Measurements from ENCODE around the gene GPC5. TPM values are rescaled to one million over a fixed set of nuclear protein-coding genes. Genes with fewer than 3 reads are reported as not detected.

Gene GPC5
- total and polyA plus RNA-seq, 2 of the 13 experiments (the other 11 are each of a cell fraction or from before 2014, with no cell fraction given): 0.02 to 0.07 TPM

DNA sequence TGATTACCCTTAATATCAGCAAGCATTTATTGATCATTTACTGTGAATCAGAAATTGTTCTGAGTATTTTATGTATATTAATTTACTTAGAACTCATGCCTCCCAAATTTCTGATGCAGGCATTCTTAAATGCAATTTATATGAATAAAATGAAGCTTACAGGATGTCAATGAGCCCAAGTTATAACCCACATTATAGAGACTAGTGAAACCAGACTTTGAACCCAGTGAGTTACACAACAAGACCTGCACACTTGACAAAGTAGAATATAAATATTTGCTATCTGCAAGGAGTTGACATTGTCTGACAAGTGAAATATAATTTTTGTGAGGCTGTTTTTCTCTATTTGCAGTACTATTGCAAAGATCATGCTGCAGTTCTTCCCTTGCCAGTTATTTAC, 656.0 kb downstream of the GPC5 start (continued):
- TF ChIP-seq, protein P1, sequence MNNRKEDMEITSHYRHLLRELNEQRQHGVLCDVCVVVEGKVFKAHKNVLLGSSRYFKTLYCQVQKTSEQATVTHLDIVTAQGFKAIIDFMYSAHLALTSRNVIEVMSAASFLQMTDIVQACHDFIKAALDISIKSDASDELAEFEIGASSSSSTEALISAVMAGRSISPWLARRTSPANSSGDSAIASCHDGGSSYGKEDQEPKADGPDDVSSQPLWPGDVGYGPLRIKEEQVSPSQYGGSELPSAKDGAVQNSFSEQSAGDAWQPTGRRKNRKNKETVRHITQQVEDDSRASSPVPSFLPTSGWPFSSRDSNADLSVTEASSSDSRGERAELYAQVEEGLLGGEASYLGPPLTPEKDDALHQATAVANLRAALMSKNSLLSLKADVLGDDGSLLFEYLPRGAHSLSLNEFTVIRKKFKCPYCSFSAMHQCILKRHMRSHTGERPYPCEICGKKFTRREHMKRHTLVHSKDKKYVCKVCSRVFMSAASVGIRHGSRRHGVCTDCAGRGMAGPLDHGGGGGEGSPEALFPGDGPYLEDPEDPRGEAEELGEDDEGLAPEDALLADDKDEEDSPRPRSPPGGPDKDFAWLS (CRISPR knock-in tag; IDR thresholded peaks at IDR 0.05; ENCODE audit: borderline replicate concordance): no peak
- no peak for TF ChIP-seq ZNF572 (CRISPR knock-in tag; IDR thresholded peaks at IDR 0.05)
- TF ChIP-seq ARNT2 (CRISPR knock-in tag; IDR thresholded peaks at IDR 0.05; ENCODE audit: low read depth): no peak
- TF ChIP-seq, protein P2, sequence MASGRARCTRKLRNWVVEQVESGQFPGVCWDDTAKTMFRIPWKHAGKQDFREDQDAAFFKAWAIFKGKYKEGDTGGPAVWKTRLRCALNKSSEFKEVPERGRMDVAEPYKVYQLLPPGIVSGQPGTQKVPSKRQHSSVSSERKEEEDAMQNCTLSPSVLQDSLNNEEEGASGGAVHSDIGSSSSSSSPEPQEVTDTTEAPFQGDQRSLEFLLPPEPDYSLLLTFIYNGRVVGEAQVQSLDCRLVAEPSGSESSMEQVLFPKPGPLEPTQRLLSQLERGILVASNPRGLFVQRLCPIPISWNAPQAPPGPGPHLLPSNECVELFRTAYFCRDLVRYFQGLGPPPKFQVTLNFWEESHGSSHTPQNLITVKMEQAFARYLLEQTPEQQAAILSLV (CRISPR knock-in tag; IDR thresholded peaks at IDR 0.05; ENCODE audit: borderline replicate concordance): no peak
- TF ChIP-seq NFIC (IDR thresholded peaks at IDR 0.05; ENCODE audit: low read length): peak; percentile 46; the same call in 1 of the 2 replicates
- no peak for TF ChIP-seq ZNF652 (CRISPR knock-in tag; IDR thresholded peaks at IDR 0.05; ENCODE audit: borderline replicate concordance, low read depth)
- TF ChIP-seq, protein P3, sequence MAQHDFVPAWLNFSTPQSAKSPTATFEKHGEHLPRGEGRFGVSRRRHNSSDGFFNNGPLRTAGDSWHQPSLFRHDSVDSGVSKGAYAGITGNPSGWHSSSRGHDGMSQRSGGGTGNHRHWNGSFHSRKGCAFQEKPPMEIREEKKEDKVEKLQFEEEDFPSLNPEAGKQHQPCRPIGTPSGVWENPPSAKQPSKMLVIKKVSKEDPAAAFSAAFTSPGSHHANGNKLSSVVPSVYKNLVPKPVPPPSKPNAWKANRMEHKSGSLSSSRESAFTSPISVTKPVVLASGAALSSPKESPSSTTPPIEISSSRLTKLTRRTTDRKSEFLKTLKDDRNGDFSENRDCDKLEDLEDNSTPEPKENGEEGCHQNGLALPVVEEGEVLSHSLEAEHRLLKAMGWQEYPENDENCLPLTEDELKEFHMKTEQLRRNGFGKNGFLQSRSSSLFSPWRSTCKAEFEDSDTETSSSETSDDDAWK (CRISPR knock-in tag; IDR thresholded peaks at IDR 0.05): no peak
- TF ChIP-seq ZNF644 (CRISPR knock-in tag; IDR thresholded peaks at IDR 0.05; ENCODE audit: low read depth): peak; percentile 61; the same call in 1 of the 2 replicates
- peak; percentile 51; the same call in 1 of the 2 replicates for TF ChIP-seq EHMT2 (IDR thresholded peaks at IDR 0.05; ENCODE audit: borderline replicate concordance, low read depth, low read length)
- TF ChIP-seq NFE2 (CRISPR knock-in tag; IDR thresholded peaks at IDR 0.05): no peak
- no peak for TF ChIP-seq ZNF781 (CRISPR knock-in tag; IDR thresholded peaks at IDR 0.05; ENCODE audit: borderline replicate concordance, not compliant biosample characterization)
- TF ChIP-seq, protein P4, sequence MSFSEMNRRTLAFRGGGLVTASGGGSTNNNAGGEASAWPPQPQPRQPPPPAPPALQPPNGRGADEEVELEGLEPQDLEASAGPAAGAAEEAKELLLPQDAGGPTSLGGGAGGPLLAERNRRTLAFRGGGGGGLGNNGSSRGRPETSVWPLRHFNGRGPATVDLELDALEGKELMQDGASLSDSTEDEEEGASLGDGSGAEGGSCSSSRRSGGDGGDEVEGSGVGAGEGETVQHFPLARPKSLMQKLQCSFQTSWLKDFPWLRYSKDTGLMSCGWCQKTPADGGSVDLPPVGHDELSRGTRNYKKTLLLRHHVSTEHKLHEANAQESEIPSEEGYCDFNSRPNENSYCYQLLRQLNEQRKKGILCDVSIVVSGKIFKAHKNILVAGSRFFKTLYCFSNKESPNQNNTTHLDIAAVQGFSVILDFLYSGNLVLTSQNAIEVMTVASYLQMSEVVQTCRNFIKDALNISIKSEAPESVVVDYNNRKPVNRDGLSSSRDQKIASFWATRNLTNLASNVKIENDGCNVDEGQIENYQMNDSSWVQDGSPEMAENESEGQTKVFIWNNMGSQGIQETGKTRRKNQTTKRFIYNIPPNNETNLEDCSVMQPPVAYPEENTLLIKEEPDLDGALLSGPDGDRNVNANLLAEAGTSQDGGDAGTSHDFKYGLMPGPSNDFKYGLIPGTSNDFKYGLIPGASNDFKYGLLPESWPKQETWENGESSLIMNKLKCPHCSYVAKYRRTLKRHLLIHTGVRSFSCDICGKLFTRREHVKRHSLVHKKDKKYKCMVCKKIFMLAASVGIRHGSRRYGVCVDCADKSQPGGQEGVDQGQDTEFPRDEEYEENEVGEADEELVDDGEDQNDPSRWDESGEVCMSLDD (CRISPR knock-in tag; IDR thresholded peaks at IDR 0.05; ENCODE audit: borderline replicate concordance): no peak
- TF ChIP-seq WIZ (CRISPR knock-in tag; IDR thresholded peaks at IDR 0.05): no peak
- TF ChIP-seq ZKSCAN8 (CRISPR knock-in tag; IDR thresholded peaks at IDR 0.05; ENCODE audit: borderline replicate concordance): no peak
- no peak for TF ChIP-seq ZNF660 (CRISPR knock-in tag; IDR thresholded peaks at IDR 0.05; ENCODE audit: borderline replicate concordance, low read depth)
- no peak for TF ChIP-seq BORCS8-MEF2B (CRISPR knock-in tag; IDR thresholded peaks at IDR 0.05)
- TF ChIP-seq RBM39 (IDR thresholded peaks at IDR 0.05; ENCODE audit: low read depth, low read length, poor library complexity, severe bottlenecking): no peak
- no peak for TF ChIP-seq ZNF510 (CRISPR knock-in tag; IDR thresholded peaks at IDR 0.05; ENCODE audit: low read depth)
- TF ChIP-seq, protein P5, sequence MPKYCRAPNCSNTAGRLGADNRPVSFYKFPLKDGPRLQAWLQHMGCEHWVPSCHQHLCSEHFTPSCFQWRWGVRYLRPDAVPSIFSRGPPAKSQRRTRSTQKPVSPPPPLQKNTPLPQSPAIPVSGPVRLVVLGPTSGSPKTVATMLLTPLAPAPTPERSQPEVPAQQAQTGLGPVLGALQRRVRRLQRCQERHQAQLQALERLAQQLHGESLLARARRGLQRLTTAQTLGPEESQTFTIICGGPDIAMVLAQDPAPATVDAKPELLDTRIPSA (CRISPR knock-in tag; IDR thresholded peaks at IDR 0.05; ENCODE audit: borderline replicate concordance): no peak
- TF ChIP-seq MIER3 (CRISPR knock-in tag; IDR thresholded peaks at IDR 0.05; ENCODE audit: borderline replicate concordance): 0 out of 2 replicates have a peak, but pooled peaks have one; percentile 40
- no peak for TF ChIP-seq ZFP37 (CRISPR knock-in tag; IDR thresholded peaks at IDR 0.05; ENCODE audit: borderline replicate concordance)
- TF ChIP-seq REPIN1 (CRISPR knock-in tag; IDR thresholded peaks at IDR 0.05; ENCODE audit: borderline replicate concordance, low read depth): no peak
- no peak for TF ChIP-seq FOXA1 (IDR thresholded peaks at IDR 0.05)
- peak; percentile 58 for TF ChIP-seq FOXA1 (CRISPR knock-in tag; IDR thresholded peaks at IDR 0.05)

All from HepG2 (cell line).